H9 (cell line): Measurements from ENCODE around the gene SIRT6. TPM values are rescaled to one million over a fixed set of nuclear protein-coding genes. Genes with fewer than 3 reads are reported as not detected.

Experiments
- DNase-seq: peaks from one replicate; pipeline ENCODE4 v3.0.0-alpha.2; 2017
- H2AFZ ChIP-seq: one replicate; pipeline ENCODE4 v1.6.1; 2013; ENCODE audit warnings: mild to moderate bottlenecking, low read length, control low read depth, moderate library complexity
- H2AK5ac ChIP-seq: 2 replicates; pipeline ENCODE4 v1.6.1; 2013; ENCODE audit warnings: low read length, control low read depth, mixed read lengths; ENCODE audit not compliant: insufficient read length
- H2BK120ac ChIP-seq: one replicate; pipeline ENCODE4 v1.6.1; 2013; ENCODE audit warnings: low read depth, mild to moderate bottlenecking, low read length, control low read depth, inconsistent platforms; ENCODE audit not compliant: poor library complexity, severe bottlenecking
- H2BK12ac ChIP-seq: 2 replicates; pipeline ENCODE4 v1.6.1; 2013; ENCODE audit warnings: low read length, control low read depth, mixed read lengths, low read depth; ENCODE audit not compliant: insufficient read length
- H2BK15ac ChIP-seq: 2 replicates; pipeline ENCODE4 v1.6.1; 2013; ENCODE audit warnings: low read depth, low read length, control low read depth
- H2BK20ac ChIP-seq: one replicate; pipeline ENCODE4 v1.6.1; 2013; ENCODE audit warnings: low read depth, mild to moderate bottlenecking, low read length, control low read depth, inconsistent platforms; ENCODE audit not compliant: poor library complexity, severe bottlenecking
- H2BK5ac ChIP-seq: 2 replicates; pipeline ENCODE4 v1.6.1; 2013; ENCODE audit warnings: low read length, control low read depth, mixed read lengths; ENCODE audit not compliant: insufficient read length
- H3K14ac ChIP-seq: 2 replicates; pipeline ENCODE4 v1.6.1; 2013; ENCODE audit warnings: low read length, control low read depth; ENCODE audit not compliant: insufficient read depth
- H3K18ac ChIP-seq: 2 replicates; pipeline ENCODE4 v1.6.1; 2013; ENCODE audit warnings: low read depth, mild to moderate bottlenecking, mixed read lengths, low read length, control low read depth; ENCODE audit not compliant: insufficient read length
- H3K23ac ChIP-seq: 2 replicates; pipeline ENCODE4 v1.6.1; 2013; ENCODE audit warnings: low read length, control low read depth, mixed read lengths, low read depth; ENCODE audit not compliant: insufficient read length
- H3K23me2 ChIP-seq: 2 replicates; pipeline ENCODE4 v1.6.1; 2013; ENCODE audit warnings: low read depth, mild to moderate bottlenecking, mixed read lengths, low read length, control low read depth; ENCODE audit not compliant: insufficient read length, poor library complexity, severe bottlenecking
- H3K27ac ChIP-seq: 2 replicates; pipeline ENCODE4 v1.5.1; 2013; ENCODE audit warnings: low read length, control low read depth, mixed read lengths, low read depth; ENCODE audit not compliant: insufficient read length
- H3K27me3 ChIP-seq: 2 replicates; pipeline ENCODE4 v1.6.1; 2013; ENCODE audit warnings: low read length, control low read depth, inconsistent platforms; ENCODE audit not compliant: insufficient read depth
- H3K4ac ChIP-seq: 2 replicates; pipeline ENCODE4 v1.6.1; 2013; ENCODE audit warnings: low read depth, mild to moderate bottlenecking, control low read depth, inconsistent platforms, low read length, moderate library complexity
- H3K4me1 ChIP-seq: 2 replicates; pipeline ENCODE4 v1.6.1; 2013; ENCODE audit warnings: low read length, control low read depth, inconsistent platforms; ENCODE audit not compliant: insufficient read depth
- H3K4me2 ChIP-seq: 2 replicates; pipeline ENCODE4 v1.6.1; 2013; ENCODE audit warnings: low read length, control low read depth, mixed read lengths; ENCODE audit not compliant: insufficient read length, insufficient read depth
- H3K56ac ChIP-seq: 2 replicates; pipeline ENCODE4 v1.6.1; 2013; ENCODE audit warnings: low read depth, mild to moderate bottlenecking, mixed read lengths, low read length, control low read depth; ENCODE audit not compliant: insufficient read length
- H3K79me1 ChIP-seq: 2 replicates; pipeline ENCODE4 v1.6.1; 2013; ENCODE audit warnings: low read depth, mild to moderate bottlenecking, moderate library complexity, low read length, control low read depth, inconsistent platforms; ENCODE audit not compliant: insufficient read depth, poor library complexity, severe bottlenecking
- H3K79me2 ChIP-seq: 2 replicates; pipeline ENCODE4 v1.6.1; 2013; ENCODE audit warnings: low read length, control low read depth, inconsistent platforms; ENCODE audit not compliant: insufficient read depth
- H3K9ac ChIP-seq: 2 replicates; pipeline ENCODE4 v1.6.1; 2013; ENCODE audit warnings: low read length, control low read depth, mixed read lengths; ENCODE audit not compliant: insufficient read length; ENCODE audit errors: extremely low read depth
- H3K9me3 ChIP-seq: one replicate; pipeline ENCODE4 v1.6.1; 2013; ENCODE audit warnings: low read depth, low read length, inconsistent platforms; ENCODE audit not compliant: control insufficient read depth
- H3T11ph ChIP-seq: one replicate; pipeline ENCODE4 v1.6.1; 2013; ENCODE audit warnings: mild to moderate bottlenecking, low read length, control low read depth, inconsistent platforms
- H4K20me1 ChIP-seq: one replicate; pipeline ENCODE4 v1.6.1; 2013; ENCODE audit not compliant: control insufficient read depth, insufficient read length, insufficient read depth
- H4K5ac ChIP-seq: 2 replicates; pipeline ENCODE4 v1.6.1; 2013; ENCODE audit warnings: low read depth, mild to moderate bottlenecking, mixed read lengths, low read length, control low read depth; ENCODE audit not compliant: insufficient read length
- H4K8ac ChIP-seq: replicated peaks from 2 replicates; pipeline ENCODE4 v1.6.1; 2013; ENCODE audit warnings: low read length, control low read depth, mixed read lengths, low read depth; ENCODE audit not compliant: insufficient read length
- H4K91ac ChIP-seq: 2 replicates; pipeline ENCODE4 v1.6.1; 2013; ENCODE audit warnings: low read depth, mild to moderate bottlenecking, moderate library complexity, mixed read lengths, low read length, control low read depth; ENCODE audit not compliant: insufficient read length
- H3K27ac Mint-ChIP-seq, 3 experiments: 2 replicates in 2 of 3; 3 replicates in 1 of 3; pipeline ENCODE4 v1.8.0; 2020 to 2021; ENCODE audit warnings: mixed read lengths in 3 of 3, mild to moderate bottlenecking in 1 of 3, moderate library complexity in 1 of 3
- H3K27me3 Mint-ChIP-seq: 2 replicates; pipeline ENCODE4 v1.8.0; 2021; ENCODE audit warnings: low read depth, mild to moderate bottlenecking, moderate library complexity, mixed read lengths
- H3K36me3 Mint-ChIP-seq, 3 experiments: 2 replicates in 2 of 3; 3 replicates in 1 of 3; pipeline ENCODE4 v1.8.0; 2020 to 2021; ENCODE audit warnings: low read depth in 3 of 3, mixed read lengths in 3 of 3; ENCODE audit not compliant: insufficient read depth in 1 of 3
- H3K4me1 Mint-ChIP-seq, 2 experiments: 2 replicates each; pipeline ENCODE4 v1.8.0; 2020; ENCODE audit warnings: mixed read lengths in 2 of 2
- H3K4me3 Mint-ChIP-seq, 2 experiments: 2 replicates in 1 of 2; 3 replicates in 1 of 2; pipeline ENCODE4 v1.8.0; 2020 to 2021; ENCODE audit warnings: mild to moderate bottlenecking in 2 of 2, mixed read lengths in 2 of 2, moderate library complexity in 1 of 2
- H3K9me3 Mint-ChIP-seq, 2 experiments: 2 replicates in 1 of 2; 3 replicates in 1 of 2; pipeline ENCODE4 v1.8.0; 2020; ENCODE audit warnings: mild to moderate bottlenecking in 2 of 2, mixed read lengths in 2 of 2, moderate library complexity in 1 of 2
- CTCF ChIP-seq: fragments of 200-600 bp; sonication (generic); conservative IDR thresholded peaks from 3 replicates; pipeline ENCODE4 v1.8.0; 2021; ENCODE audit warnings: antibody characterized with exemption, mild to moderate bottlenecking
- WGBS: extraction: QIAGEN DNeasy Blood & Tissue Kit; methylation state at CpG from one replicate; pipeline ENCODE4 v1.1.7; 2013; ENCODE audit warnings: missing lambda C conversion rate, low lambda C conversion rate, mixed read lengths; ENCODE audit not compliant: insufficient read length; ENCODE audit errors: extremely low coverage; 5-methylcytosine and 5-hydroxymethylcytosine counted together
- total RNA-seq: library from RNA; stranded (reverse); gene quantifications from 2 replicates; pipeline ENCODE4 v1.2.1, GENCODE V29; 2021

Gene SIRT6
- total RNA-seq, 1 experiment from 2014 or later = 24.9 TPM

GRCh38 chr19:4185413-4186086 is 3.2 kb upstream of the SIRT6 start:
- Histone ChIP-seq H3T11ph (no peak overlapping the region), H3K4me2 (no peak overlapping the region), H3K9ac (no peak overlapping the region), H3K27me3 (no peaks in the 10 kb centered on the region), H4K5ac (no peak overlapping the region), H3K23ac (no peak overlapping the region), H3K4me1 (no peaks in the 10 kb centered on the region), H2AK5ac (no peak overlapping the region), H3K27ac (no peak overlapping the region), H3K23me2 (peaks cover 6% of the 10 kb centered on the region), H3K79me1 (no peaks in the 10 kb centered on the region), H3K18ac (no peak overlapping the region), H2AFZ (no peak overlapping the region), H3K79me2 (no peaks in the 10 kb centered on the region), H2BK5ac (no peak overlapping the region), H4K8ac (no peak overlapping the region), H2BK20ac (no peak overlapping the region), H3K9me3 (no peaks in the 10 kb centered on the region), H2BK12ac (no peak overlapping the region), H4K91ac (no peak overlapping the region), H2BK120ac (no peak overlapping the region), H3K4ac (no peak overlapping the region), H3K56ac (no peak overlapping the region), H2BK15ac (no peak overlapping the region), H3K14ac (no peak overlapping the region), H4K20me1 (no peaks in the 10 kb centered on the region)
- TF ChIP-seq CTCF = no peak
- Mint-ChIP-seq H3K4me3 (no peak overlapping the region; a peak in 1 of 5 replicates), H3K27me3 (peaks cover 8% of the 10 kb centered on the region), H3K36me3 (no peaks in the 10 kb centered on the region), H3K4me1 (peaks cover 9 to 27% of the 10 kb centered on the region in 2 experiments), H3K9me3 (no peaks in the 10 kb centered on the region; a peak in 1 of 5 replicates), H3K27ac (no peak overlapping the region)
- no peak for DNase-seq
- no CpG with 5 or more reads among the region's 9 CpGs for WGBS
